Natural killer cell treated with Interleukin-12 subunit alpha and Interleukin-12 subunit beta and Interleukin-15 and Interleukin-18, amount 100 ng/mL, for 72 hours (primary cell): Measurements from ENCODE around the gene NAIP. TPM values are rescaled to one million over a fixed set of nuclear protein-coding genes. Genes with fewer than 3 reads are reported as not detected.
"Not testable (repeated sequence)": the region's sequence is repeated elsewhere in the genome, so short reads cannot be mapped to it uniquely, and the experiment has no call there.

ENCODE experiments used
- ATAC-seq, 2 donors: fragments of 150-1000 bp; cut with Tn5 transposase in 1 of 2; sonication (Bioruptor Pico), chemical (Tn5 transposase) in 1 of 2; 2 replicates each; pipeline ENCODE4 v1.10.0; 2021
- DNase-seq: peaks from one replicate; pipeline ENCODE4 v3.0.0; 2022; ENCODE audit warnings: low spot score
- H3K27ac Mint-ChIP-seq, 2 donors: 1 replicate in 1 of 2; 2 replicates in 1 of 2; pipeline ENCODE4 v1.8.0; 2022; ENCODE audit warnings: mixed read lengths in 2 of 2, mild to moderate bottlenecking in 1 of 2, moderate library complexity in 1 of 2
- H3K27me3 Mint-ChIP-seq, 2 donors: 1 replicate in 1 of 2; 2 replicates in 1 of 2; pipeline ENCODE4 v1.8.0; 2022; ENCODE audit warnings: mixed read lengths in 2 of 2
- H3K36me3 Mint-ChIP-seq: one replicate; pipeline ENCODE4 v1.8.0; 2022; ENCODE audit warnings: mixed read lengths
- H3K4me1 Mint-ChIP-seq, 2 donors: 1 replicate in 1 of 2; 2 replicates in 1 of 2; pipeline ENCODE4 v1.8.0; 2022; ENCODE audit warnings: low read depth in 2 of 2, mixed read lengths in 2 of 2, mild to moderate bottlenecking in 1 of 2
- H3K4me3 Mint-ChIP-seq: one replicate; pipeline ENCODE4 v1.8.0; 2022; ENCODE audit warnings: mixed read lengths
- H3K9me3 Mint-ChIP-seq: 2 replicates; pipeline ENCODE4 v1.8.0; 2022; ENCODE audit warnings: mixed read lengths
- total RNA-seq, 2 donors: library from RNA; stranded (reverse); gene quantifications; one replicate each; pipeline ENCODE4 v1.2.3, GENCODE V29; 2022

The NAIP gene, protein sequence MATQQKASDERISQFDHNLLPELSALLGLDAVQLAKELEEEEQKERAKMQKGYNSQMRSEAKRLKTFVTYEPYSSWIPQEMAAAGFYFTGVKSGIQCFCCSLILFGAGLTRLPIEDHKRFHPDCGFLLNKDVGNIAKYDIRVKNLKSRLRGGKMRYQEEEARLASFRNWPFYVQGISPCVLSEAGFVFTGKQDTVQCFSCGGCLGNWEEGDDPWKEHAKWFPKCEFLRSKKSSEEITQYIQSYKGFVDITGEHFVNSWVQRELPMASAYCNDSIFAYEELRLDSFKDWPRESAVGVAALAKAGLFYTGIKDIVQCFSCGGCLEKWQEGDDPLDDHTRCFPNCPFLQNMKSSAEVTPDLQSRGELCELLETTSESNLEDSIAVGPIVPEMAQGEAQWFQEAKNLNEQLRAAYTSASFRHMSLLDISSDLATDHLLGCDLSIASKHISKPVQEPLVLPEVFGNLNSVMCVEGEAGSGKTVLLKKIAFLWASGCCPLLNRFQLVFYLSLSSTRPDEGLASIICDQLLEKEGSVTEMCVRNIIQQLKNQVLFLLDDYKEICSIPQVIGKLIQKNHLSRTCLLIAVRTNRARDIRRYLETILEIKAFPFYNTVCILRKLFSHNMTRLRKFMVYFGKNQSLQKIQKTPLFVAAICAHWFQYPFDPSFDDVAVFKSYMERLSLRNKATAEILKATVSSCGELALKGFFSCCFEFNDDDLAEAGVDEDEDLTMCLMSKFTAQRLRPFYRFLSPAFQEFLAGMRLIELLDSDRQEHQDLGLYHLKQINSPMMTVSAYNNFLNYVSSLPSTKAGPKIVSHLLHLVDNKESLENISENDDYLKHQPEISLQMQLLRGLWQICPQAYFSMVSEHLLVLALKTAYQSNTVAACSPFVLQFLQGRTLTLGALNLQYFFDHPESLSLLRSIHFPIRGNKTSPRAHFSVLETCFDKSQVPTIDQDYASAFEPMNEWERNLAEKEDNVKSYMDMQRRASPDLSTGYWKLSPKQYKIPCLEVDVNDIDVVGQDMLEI (N-terminal part only)
- 10 to 100 TPM in 1 of 2 donors, 1 to 10 TPM in 1; 7.7 to 14.6 TPM for total RNA-seq

DNA sequence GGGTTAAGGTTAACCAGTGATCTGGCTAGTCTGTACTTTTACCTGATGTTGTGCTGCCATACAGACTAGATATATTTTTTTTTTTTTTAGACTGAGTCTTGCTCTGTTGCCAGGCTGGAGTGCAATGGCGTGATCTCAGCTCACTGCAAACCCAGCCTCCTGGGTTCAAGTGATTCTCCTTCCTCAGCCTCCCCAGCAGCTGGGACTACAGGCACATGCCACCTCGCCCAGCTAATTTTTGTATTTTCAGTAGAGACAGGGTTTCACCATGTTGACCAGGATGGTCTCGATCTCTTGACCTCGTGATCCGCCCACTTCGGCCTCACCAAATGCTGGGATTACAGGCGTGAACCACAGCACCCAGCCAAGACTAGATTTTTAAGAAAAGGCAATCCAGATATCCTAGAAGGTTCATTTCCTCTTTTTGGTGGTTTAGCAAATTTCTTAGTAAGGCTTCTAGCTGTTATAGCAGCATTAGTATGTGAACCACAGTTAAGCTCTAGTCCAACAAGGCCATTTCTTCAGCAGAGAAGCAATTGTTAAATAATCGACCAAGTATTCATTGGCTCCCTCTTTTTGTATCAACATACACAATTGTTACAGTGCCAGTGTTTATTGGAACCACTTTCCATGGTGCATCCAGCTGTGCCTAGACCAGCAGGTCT lies at the start of gene NAIP:
Gene NAIP, minus strand, starts transcription at position 51 of the 665 bp plus-strand sequence. CDS start 12,424 bp downstream, outside the sequence.
- DNase-seq, H3K4me1 Mint-ChIP-seq, H3K27ac Mint-ChIP-seq, H3K36me3 Mint-ChIP-seq, H3K27me3 Mint-ChIP-seq, ATAC-seq, H3K9me3 Mint-ChIP-seq, H3K4me3 Mint-ChIP-seq: not testable (repeated sequence)

DNA sequence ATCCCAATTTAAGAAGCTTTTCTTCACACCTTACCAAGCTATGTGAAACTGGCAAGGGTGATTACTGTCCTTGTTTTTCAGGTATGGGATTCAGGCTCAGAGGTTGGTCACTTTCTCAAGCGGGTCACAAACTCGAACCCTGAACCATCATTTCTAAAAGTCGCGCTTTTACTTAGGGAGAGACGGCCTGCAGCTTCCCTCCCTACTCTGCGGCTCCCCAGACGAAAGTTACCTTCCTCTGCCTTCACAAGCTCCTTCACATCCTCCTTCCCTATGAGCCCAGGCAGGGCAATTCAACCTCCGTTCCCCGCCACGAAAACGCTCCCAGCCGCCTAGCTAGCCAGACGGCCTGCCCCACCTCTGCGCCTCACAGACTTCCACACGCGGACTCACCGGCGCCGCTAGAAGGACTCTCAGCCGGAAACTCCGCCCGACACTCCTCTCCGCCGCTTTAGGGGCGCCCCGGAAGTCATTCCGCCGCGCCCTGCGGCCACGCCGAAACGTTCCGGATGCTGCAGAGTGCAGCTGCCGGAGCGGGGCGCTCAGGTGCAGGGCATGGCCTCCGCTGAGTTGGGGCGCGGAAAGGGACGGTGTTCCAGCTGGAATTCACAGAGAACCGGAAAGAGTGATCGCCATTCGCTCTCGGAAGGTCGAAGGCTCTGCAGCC lies 42.3 kb upstream of the NAIP start, which contains the start of gene GTF2H2:
Gene GTF2H2, minus strand, starts transcription at position 415 of the 667 bp plus-strand sequence. CDS start 4,913 bp downstream, outside the sequence.
- H3K36me3 Mint-ChIP-seq, H3K4me3 Mint-ChIP-seq, DNase-seq, H3K4me1 Mint-ChIP-seq, H3K27ac Mint-ChIP-seq, H3K9me3 Mint-ChIP-seq, H3K27me3 Mint-ChIP-seq: not testable (repeated sequence)
- peak; percentile 100 for ATAC-seq

DNA sequence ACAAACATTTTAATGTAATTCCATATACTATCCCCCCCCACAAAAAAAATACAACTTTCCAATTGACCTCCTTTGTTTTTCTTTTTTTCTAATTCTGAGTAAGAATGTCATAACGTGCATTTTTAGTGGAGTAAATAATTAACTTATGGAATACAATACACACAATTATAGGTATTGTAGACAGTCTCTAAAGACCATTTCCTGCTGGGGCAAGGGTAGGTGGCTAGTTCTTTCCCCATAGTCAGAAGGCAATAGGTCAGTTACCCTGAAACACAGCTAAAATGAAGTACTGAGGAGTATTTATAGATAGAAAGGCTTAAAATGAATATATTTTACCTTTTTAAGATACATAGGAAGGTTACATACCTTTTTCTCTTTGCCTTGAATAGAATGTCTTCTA lies 36.2 kb upstream of the NAIP start:
- H3K27ac Mint-ChIP-seq, H3K27me3 Mint-ChIP-seq, H3K9me3 Mint-ChIP-seq, H3K4me1 Mint-ChIP-seq, ATAC-seq, DNase-seq, H3K4me3 Mint-ChIP-seq, H3K36me3 Mint-ChIP-seq: not testable (repeated sequence)

DNA sequence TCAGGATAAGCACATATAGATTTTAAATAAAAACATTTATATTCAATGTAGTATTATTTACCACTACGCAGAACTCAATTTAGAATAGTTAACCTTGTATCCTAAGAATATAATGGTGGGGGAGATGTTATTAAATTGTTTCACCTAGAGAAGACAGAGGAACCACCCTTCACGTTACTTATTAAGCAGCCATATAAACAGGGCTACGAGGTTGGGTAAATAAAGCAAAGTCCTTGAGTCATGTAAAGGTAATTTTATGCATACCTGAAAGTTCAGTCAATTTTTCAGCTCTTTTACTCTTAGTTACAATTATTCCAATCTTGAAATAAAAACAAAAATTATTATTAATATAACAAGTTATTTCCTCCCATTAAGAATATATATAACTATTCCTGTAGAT lies 34.3 kb upstream of the NAIP start:
- H3K27ac Mint-ChIP-seq, H3K9me3 Mint-ChIP-seq, ATAC-seq, H3K4me1 Mint-ChIP-seq, H3K36me3 Mint-ChIP-seq, H3K4me3 Mint-ChIP-seq, H3K27me3 Mint-ChIP-seq, DNase-seq: not testable (repeated sequence)

DNA sequence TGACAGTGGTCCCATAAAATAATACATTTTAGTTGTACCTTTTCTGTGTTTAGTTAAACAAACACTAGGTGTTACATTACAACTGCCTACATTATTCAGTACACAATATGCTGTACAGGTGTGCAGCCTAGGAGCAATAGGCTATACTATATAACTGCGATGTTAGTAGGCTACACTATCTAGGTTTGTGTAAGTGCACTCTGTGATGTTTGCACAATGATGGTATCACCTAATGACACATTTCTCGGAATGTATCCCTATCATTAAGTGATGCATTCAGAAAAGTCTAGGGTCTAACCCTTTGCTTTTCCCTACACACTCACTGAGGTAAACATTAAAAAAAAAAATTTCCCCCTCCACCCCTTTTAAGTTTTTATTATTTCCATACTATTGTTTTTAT lies 19.7 kb upstream of the NAIP start:
- H3K9me3 Mint-ChIP-seq, H3K36me3 Mint-ChIP-seq, DNase-seq, ATAC-seq, H3K27ac Mint-ChIP-seq, H3K27me3 Mint-ChIP-seq, H3K4me1 Mint-ChIP-seq, H3K4me3 Mint-ChIP-seq: not testable (repeated sequence)

DNA sequence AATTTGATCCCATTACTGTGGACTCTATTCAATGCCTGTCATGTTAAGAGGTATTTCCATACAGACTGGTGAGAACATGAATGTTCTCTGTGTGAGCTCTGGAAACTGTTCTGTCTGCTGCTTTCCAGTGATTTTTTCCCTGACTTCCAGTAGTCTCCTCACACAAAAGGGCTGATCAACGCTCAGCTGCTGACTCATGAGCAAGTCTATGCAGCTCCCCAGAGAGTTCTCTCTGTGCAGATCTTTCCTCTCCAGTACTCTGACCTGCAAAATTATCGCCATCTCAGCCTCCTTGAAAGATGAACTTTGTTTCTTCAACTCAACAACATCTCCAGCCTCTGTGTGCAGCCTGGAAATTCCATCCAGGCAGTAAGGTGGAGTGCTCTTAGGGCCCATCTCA lies 19.0 kb upstream of the NAIP start:
- not testable (repeated sequence) for H3K9me3 Mint-ChIP-seq, H3K27me3 Mint-ChIP-seq, H3K36me3 Mint-ChIP-seq, ATAC-seq, H3K27ac Mint-ChIP-seq, DNase-seq, H3K4me1 Mint-ChIP-seq, H3K4me3 Mint-ChIP-seq

DNA sequence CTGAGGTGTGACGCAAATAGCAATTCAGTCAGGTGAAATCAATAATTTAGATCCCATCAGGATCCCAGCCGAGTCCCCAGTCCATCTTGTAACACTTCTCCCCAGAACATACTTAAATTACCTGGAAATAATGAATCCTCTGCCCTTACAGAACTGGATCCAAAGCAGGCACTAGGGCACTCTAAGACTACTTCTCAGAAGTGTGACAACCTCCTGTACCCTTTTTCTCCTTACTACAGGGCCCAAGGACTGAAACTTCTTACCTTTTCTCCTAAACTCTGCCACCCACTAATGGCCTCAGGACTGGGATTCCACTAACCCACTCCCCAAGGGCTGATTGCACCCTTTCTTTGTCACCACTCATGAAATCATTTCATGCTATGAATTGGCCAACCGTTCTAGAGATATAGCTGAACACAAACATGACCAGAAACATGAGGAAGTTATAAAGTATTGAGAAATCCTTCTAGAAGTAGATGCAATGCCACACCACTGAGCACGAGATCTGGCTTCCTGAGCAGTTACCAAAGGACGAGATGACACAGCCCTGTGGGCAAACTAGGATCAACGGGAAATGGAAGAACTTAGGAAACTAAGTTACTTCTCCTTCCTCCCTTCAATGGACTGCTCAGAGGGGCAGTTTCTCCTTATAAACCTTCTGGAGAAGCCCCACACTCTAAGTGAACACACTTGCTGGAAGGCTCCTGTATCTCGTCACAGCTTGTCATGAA lies 6.1 kb upstream of the NAIP start:
- not testable (repeated sequence) for H3K27ac Mint-ChIP-seq, H3K4me3 Mint-ChIP-seq, H3K27me3 Mint-ChIP-seq, H3K36me3 Mint-ChIP-seq, DNase-seq, H3K4me1 Mint-ChIP-seq, H3K9me3 Mint-ChIP-seq
- peak in 1 of 2 donors; percentile 51 for ATAC-seq

DNA sequence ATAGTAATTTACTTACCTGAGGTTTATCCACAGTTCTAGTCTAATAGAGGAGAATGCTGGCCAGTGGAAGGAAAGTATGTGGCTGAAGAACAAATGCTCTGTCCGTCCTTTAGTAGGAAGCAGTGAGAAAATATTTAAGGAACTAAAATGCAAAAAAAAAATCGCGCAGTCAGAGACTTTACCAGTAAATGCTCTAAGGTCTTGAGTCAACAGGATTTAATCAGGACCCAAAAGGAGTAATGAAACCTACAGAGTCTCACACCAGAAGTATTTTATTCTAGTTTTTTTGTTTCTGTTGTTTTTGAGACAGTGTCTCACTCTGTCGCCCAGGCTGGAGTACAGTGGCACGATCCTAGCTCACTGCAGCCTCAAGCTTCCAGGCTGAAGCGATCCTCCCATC lies 4.5 kb downstream of the NAIP start:
- H3K4me3 Mint-ChIP-seq, H3K27me3 Mint-ChIP-seq, H3K36me3 Mint-ChIP-seq, H3K9me3 Mint-ChIP-seq, H3K27ac Mint-ChIP-seq, H3K4me1 Mint-ChIP-seq, ATAC-seq, DNase-seq: not testable (repeated sequence)

DNA sequence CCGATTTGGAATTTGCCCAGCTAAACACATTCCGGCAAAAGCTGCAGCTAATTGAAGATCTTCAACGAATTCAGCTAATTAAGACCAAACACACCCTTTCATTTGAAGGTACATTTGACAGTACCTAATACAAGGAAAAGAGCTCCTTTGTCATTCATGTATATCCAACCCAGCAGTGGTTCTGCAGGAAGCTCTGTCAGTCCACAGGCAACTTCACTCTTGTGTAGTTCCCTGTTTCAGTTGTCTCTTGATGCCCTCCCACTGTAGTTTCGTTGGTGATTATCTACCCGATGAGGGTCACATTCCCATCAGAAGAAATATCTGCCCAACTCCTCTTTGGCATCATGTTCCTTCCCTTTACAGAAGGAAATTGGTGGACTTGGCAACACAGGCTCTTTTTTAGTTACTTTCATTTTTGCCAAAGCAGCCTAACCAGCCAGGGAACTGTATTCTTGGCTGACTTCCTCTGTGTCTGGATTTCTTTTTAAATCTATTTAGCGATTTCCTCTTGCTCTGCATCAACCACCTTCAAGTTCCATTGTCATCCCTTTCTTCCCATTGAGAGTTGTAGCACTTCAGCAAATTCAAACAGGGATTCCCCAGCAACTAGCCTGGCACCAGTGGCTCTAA lies 6.6 kb downstream of the NAIP start:
- ATAC-seq, H3K27ac Mint-ChIP-seq, DNase-seq, H3K27me3 Mint-ChIP-seq, H3K36me3 Mint-ChIP-seq, H3K9me3 Mint-ChIP-seq, H3K4me1 Mint-ChIP-seq, H3K4me3 Mint-ChIP-seq: not testable (repeated sequence)

DNA sequence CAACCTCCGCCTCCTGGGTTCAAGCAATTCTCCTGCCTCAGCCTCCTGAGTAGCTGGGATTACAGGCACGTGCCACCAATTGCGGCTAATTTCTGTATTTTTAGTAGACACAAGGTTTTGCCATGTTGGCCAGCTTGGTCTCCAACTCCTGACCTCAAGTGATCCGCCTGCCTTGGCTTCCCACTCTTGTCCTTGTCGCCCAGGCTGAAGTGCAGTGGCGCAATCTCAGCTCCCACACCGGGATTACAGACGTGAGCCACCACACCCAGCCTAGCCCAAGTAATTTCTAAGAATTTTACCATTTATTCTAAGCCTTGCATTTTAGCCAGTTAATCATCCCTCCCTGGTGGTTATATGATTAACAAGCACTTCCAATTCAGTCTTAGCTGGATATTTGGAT lies 11.0 kb downstream of the NAIP start:
- Mint-ChIP-seq H3K4me1 (no peaks in the 10 kb centered on the region), H3K9me3 (no peaks in the 10 kb centered on the region), H3K36me3 (no peaks in the 10 kb centered on the region), H3K27me3 (no peaks in the 10 kb centered on the region), H3K4me3 (no peak overlapping the region), H3K27ac (no peak overlapping the region)
- ATAC-seq (no peak), DNase-seq (no peak)

DNA sequence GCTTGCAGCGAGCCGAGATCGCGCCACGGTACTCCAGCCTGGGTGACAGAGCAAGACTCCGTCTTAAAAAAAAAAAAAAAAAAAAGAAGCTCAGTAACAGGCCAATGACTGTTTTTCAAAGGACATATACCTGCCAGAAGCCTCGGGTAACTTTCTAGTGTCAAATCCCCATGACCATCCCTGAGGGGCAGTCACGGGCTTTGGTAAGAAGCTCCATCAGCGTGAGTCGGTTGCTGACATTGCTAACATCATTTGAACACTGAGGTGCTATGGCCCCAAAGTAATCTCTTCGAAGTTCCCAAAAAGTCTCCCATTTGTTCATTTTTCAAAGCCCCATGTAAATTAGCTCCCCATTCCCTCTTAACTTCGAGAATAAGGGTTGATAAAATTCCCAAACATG lies 11.6 kb downstream of the NAIP start:
- no peaks in the 10 kb centered on the region for H3K9me3 Mint-ChIP-seq
- no peak overlapping the region for H3K27ac Mint-ChIP-seq
- H3K4me1 Mint-ChIP-seq, result no peaks in the 10 kb centered on the region
- no peaks in the 10 kb centered on the region for H3K27me3 Mint-ChIP-seq
- no peak overlapping the region for H3K4me3 Mint-ChIP-seq
- no peaks in the 10 kb centered on the region for H3K36me3 Mint-ChIP-seq
- ATAC-seq, result no peak
- no peak for DNase-seq

DNA sequence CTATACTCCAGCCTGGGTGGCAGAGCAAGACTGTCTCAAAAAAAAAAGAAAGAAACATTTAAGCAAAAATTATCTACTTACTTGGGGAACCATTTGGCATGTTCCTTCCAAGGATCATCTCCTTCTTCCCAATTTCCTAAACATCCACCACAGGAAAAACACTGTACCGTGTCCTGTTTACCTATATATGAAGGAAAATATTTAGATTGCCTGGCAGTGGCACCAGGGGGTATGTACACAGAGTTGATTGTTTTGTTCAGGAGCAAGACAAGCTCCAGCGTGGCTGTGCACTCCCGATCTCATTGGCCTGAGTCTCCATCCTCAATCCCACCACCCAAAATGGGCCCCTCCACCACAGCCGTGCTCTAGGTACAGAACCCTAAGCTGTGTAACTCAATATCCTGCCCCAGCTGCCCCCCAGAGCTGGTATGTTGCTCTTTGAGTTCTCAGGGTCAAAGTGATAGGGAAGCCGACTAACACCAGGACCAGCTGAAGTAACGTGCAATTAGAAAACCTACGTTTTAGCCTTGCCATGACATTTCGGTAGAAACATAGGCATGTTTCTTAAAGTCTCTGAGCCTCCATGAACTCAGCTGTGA lies 13.8 kb downstream of the NAIP start:
- no peaks in the 10 kb centered on the region for H3K27me3 Mint-ChIP-seq
- DNase-seq (no peak), ATAC-seq (no peak)
- H3K4me1 Mint-ChIP-seq, result no peaks in the 10 kb centered on the region
- no peaks in the 10 kb centered on the region for H3K9me3 Mint-ChIP-seq
- no peak overlapping the region for H3K4me3 Mint-ChIP-seq
- no peak overlapping the region for H3K27ac Mint-ChIP-seq
- no peaks in the 10 kb centered on the region for H3K36me3 Mint-ChIP-seq
